Measurements from ENCODE around the gene FN1. TPM values are rescaled to one million over a fixed set of nuclear protein-coding genes. Genes with fewer than 3 reads are reported as not detected.

The FN1 gene
- polyA plus RNA-seq, 1 of the 3 experiments (the other 2 are of a cell fraction), result 1,671 TPM

- Histone ChIP-seq H3K4me3 (ENCODE audit: low read depth in 2 of 2, low read length in 1 of 2) (no peak overlapping the region), H3K4me2 (no peak overlapping the region), H3K4me1 (ENCODE audit: control insufficient read depth in 1 of 2, insufficient read depth in 2 of 2, low read depth in 1 of 2, low read length in 1 of 2) (peaks cover 0 to 3% of the 10 kb centered on the region in 2 experiments; a peak in 2 of 4 replicates), H2AFZ (ENCODE audit: low read depth) (no peak overlapping the region), H3F3A (replicated peaks; ENCODE audit: insufficient read depth) (peaks cover 82% of the 10 kb centered on the region), H4K20me1 (ENCODE audit: insufficient read depth) (peaks cover 22% of the 10 kb centered on the region), H3K9me3 (no peaks in the 10 kb centered on the region), H3K27me3 (ENCODE audit: insufficient read depth) (no peaks in the 10 kb centered on the region), H3K79me2 (ENCODE audit: insufficient read depth) (no peaks in the 10 kb centered on the region), H3K27ac (ENCODE audit: low read depth in 2 of 2, low read length in 1 of 2) (peak overlapping the region in 1 of 2 experiments; percentile 31; a peak in 1 of 4 replicates), H3K9ac (no peak overlapping the region), H3K36me3 (replicated peaks in 1 of 2; ENCODE audit: control insufficient read depth in 1 of 2, insufficient read depth in 2 of 2, low read length in 1 of 2) (peaks cover 21 to 38% of the 10 kb centered on the region in 2 experiments), H3K9me2 (no peaks in the 10 kb centered on the region)
- CTCF ChIA-PET, result interaction anchor here (1.0 kb wide), 1 partner anchor 15 kb away, joined by 3 read pairs; no protein-coding TSS in a partner anchor
- no peak for DNase-seq
- WGBS (ENCODE audit: low lambda C conversion rate), result 93% methylated on average over 9 of the region's 9 CpGs
- POLR2A ChIA-PET, result no interaction called here
- TF ChIP-seq, protein P1, sequence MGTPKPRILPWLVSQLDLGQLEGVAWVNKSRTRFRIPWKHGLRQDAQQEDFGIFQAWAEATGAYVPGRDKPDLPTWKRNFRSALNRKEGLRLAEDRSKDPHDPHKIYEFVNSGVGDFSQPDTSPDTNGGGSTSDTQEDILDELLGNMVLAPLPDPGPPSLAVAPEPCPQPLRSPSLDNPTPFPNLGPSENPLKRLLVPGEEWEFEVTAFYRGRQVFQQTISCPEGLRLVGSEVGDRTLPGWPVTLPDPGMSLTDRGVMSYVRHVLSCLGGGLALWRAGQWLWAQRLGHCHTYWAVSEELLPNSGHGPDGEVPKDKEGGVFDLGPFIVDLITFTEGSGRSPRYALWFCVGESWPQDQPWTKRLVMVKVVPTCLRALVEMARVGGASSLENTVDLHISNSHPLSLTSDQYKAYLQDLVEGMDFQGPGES (IDR thresholded peaks at IDR 0.05; ENCODE audit: low read depth, low read length), result no peak
- TF ChIP-seq POLR2AphosphoS5 (IDR thresholded peaks at IDR 0.05; ENCODE audit: low read depth, low read length) (no peak), YY1 (IDR thresholded peaks at IDR 0.05; ENCODE audit: low read depth) (no peak), GABPA (IDR thresholded peaks at IDR 0.05; ENCODE audit: low read depth) (no peak), GATA2 (CRISPR knock-in tag; IDR thresholded peaks at IDR 0.05) (no peak), SIN3A (IDR thresholded peaks at IDR 0.05; ENCODE audit: borderline replicate concordance, low read depth, low read length) (no peak), ELF1 (IDR thresholded peaks at IDR 0.05) (no peak), MAX (IDR thresholded peaks at IDR 0.05; ENCODE audit: low read depth) (no peak), FOXJ3 (CRISPR knock-in tag; IDR thresholded peaks at IDR 0.05) (no peak), CHD2 (IDR thresholded peaks at IDR 0.05; ENCODE audit: low read length, partially characterized antibody) (no peak), EP300 (IDR thresholded peaks at IDR 0.05; ENCODE audit: borderline replicate concordance in 1 of 2, low read depth in 1 of 2, low read length in 1 of 2) (no peak), TEAD4 (IDR thresholded peaks at IDR 0.05; ENCODE audit: borderline replicate concordance, insufficient read depth) (no peak), MEF2A (IDR thresholded peaks at IDR 0.05; ENCODE audit: borderline replicate concordance, low read depth) (no peak), RFX5 (IDR thresholded peaks at IDR 0.05; ENCODE audit: low read length) (no peak), SMC3 (IDR thresholded peaks at IDR 0.05; ENCODE audit: low read depth, low read length) (no peak), NRF1 (IDR thresholded peaks at IDR 0.05; ENCODE audit: low read depth, low read length) (no peak)
- TF ChIP-seq, protein P2, sequence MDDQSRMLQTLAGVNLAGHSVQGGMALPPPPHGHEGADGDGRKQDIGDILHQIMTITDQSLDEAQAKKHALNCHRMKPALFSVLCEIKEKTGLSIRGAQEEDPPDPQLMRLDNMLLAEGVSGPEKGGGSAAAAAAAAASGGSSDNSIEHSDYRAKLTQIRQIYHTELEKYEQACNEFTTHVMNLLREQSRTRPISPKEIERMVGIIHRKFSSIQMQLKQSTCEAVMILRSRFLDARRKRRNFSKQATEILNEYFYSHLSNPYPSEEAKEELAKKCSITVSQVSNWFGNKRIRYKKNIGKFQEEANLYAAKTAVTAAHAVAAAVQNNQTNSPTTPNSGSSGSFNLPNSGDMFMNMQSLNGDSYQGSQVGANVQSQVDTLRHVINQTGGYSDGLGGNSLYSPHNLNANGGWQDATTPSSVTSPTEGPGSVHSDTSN (IDR thresholded peaks at IDR 0.05), result no peak
Observed at GRCh38 chr2:215356948-215357461, 78.9 kb downstream of the FN1 start.

Data from SK-N-SH (cell line).